OCI-LY7 (cell line): ENCODE results near the gene KRTDAP.

ENCODE experiments used
- CTCF ChIP-seq: fragments of 200-600 bp; sonication (generic); conservative IDR thresholded peaks from 2 replicates; pipeline ENCODE4 v1.5.1; 2014; ENCODE audit warnings: mild to moderate bottlenecking, antibody characterized with exemption, low read length, moderate library complexity, mixed read lengths
- EZH2phosphoT487 ChIP-seq: fragments of 200-600 bp; sonication (generic); IDR thresholded peaks from 2 replicates; pipeline ENCODE4 v1.6.1; 2018; ENCODE audit warnings: low read depth, borderline replicate concordance, mild to moderate bottlenecking, mixed run types, antibody characterized with exemption, low read length, moderate library complexity, mixed read lengths

- TF ChIP-seq CTCF, result no peak
- no peak for TF ChIP-seq EZH2phosphoT487
These were observed 50.3 kb downstream of the KRTDAP start for GRCh38 chr19:35439921-35440320.
